Astrocyte (in vitro differentiated cells and primary cell): ENCODE measurements around the gene ZBTB21. TPM values are rescaled to one million over a fixed set of nuclear protein-coding genes. Genes with fewer than 3 reads are reported as not detected.

Source experiments
- DNase-seq: peaks from one replicate; pipeline ENCODE4 v3.0.0-alpha.2; 2010; ENCODE audit warnings: low read depth
- FAIRE-seq: peaks from 2 replicates; lab custom pipeline; 2011; peaks lifted over from hg19 to GRCh38; lab: Jason Lieb, UNC
- H2AFZ ChIP-seq: 2 replicates; pipeline ENCODE4 v1.6.0; 2012; ENCODE audit warnings: low read depth, low read length, inconsistent platforms
- H3K27ac ChIP-seq: 2 replicates; pipeline ENCODE4 v1.5.1; 2011; ENCODE audit warnings: low read depth, low read length, inconsistent platforms
- H3K27me3 ChIP-seq: 2 replicates; pipeline ENCODE4 v1.6.0; 2011; ENCODE audit warnings: low read length, inconsistent platforms; ENCODE audit not compliant: insufficient read depth
- H3K36me3 ChIP-seq: 2 replicates; pipeline ENCODE4 v1.5.1; 2011; ENCODE audit warnings: low read length, inconsistent platforms; ENCODE audit not compliant: insufficient read depth
- H3K4me1 ChIP-seq: 2 replicates; pipeline ENCODE4 v1.5.1; 2011; ENCODE audit warnings: low read length, inconsistent platforms; ENCODE audit not compliant: insufficient read depth
- H3K4me2 ChIP-seq: 2 replicates; pipeline ENCODE4 v1.6.0; 2012; ENCODE audit warnings: low read length, inconsistent platforms
- H3K4me3 ChIP-seq: 2 replicates; pipeline ENCODE4 v1.5.1; 2011; ENCODE audit warnings: low read depth, mild to moderate bottlenecking, low read length, inconsistent platforms; ENCODE audit not compliant: insufficient read depth
- H3K79me2 ChIP-seq: 2 replicates; pipeline ENCODE4 v1.6.0; 2012; ENCODE audit warnings: mild to moderate bottlenecking, low read length, inconsistent platforms; ENCODE audit not compliant: insufficient read depth
- H3K9ac ChIP-seq: 2 replicates; pipeline ENCODE4 v1.6.0; 2012; ENCODE audit warnings: mild to moderate bottlenecking, low read length, inconsistent platforms
- H3K9me3 ChIP-seq: 2 replicates; pipeline ENCODE4 v1.5.1; 2012; ENCODE audit warnings: low read depth, mild to moderate bottlenecking, low read length, inconsistent platforms; ENCODE audit not compliant: insufficient read depth
- H4K20me1 ChIP-seq: 2 replicates; pipeline ENCODE4 v1.6.0; 2012; ENCODE audit warnings: low read length, inconsistent platforms; ENCODE audit not compliant: insufficient read depth
- H3K27ac Mint-ChIP-seq: one replicate; pipeline ENCODE4 v1.8.0; 2021; ENCODE audit warnings: mild to moderate bottlenecking, mixed read lengths; ENCODE audit not compliant: unreplicated experiment
- H3K27me3 Mint-ChIP-seq: one replicate; pipeline ENCODE4 v1.8.0; 2021; ENCODE audit warnings: low read depth, mixed read lengths; ENCODE audit not compliant: unreplicated experiment
- H3K36me3 Mint-ChIP-seq: one replicate; pipeline ENCODE4 v1.8.0; 2021; ENCODE audit warnings: low read depth, mixed read lengths; ENCODE audit not compliant: unreplicated experiment
- H3K4me1 Mint-ChIP-seq: one replicate; pipeline ENCODE4 v1.8.0; 2021; ENCODE audit warnings: low read depth, mixed read lengths; ENCODE audit not compliant: unreplicated experiment
- H3K4me3 Mint-ChIP-seq: one replicate; pipeline ENCODE4 v1.8.0; 2021; ENCODE audit warnings: mild to moderate bottlenecking, moderate library complexity, mixed read lengths; ENCODE audit not compliant: unreplicated experiment
- H3K9me3 Mint-ChIP-seq: one replicate; pipeline ENCODE4 v1.8.0; 2021; ENCODE audit warnings: mild to moderate bottlenecking, mixed read lengths; ENCODE audit not compliant: unreplicated experiment
- CTCF ChIP-seq: IDR thresholded peaks from 2 replicates; pipeline ENCODE4 v1.5.1; 2011; ENCODE audit warnings: low read depth, mild to moderate bottlenecking, inconsistent platforms, low read length, moderate library complexity; ENCODE audit not compliant: insufficient read depth
- EZH2 ChIP-seq: IDR thresholded peaks from 2 replicates; pipeline ENCODE4 v1.6.1; 2012; ENCODE audit warnings: mild to moderate bottlenecking, low read length, inconsistent platforms; ENCODE audit not compliant: insufficient read depth
- total RNA-seq: library from RNA; stranded (reverse); gene quantifications from 2 replicates; pipeline ENCODE4 v1.2.1, GENCODE V29; 2021

Gene ZBTB21
- total RNA-seq, 1 donor from 2014 or later = 20.5 TPM

- TF ChIP-seq EZH2 = no peak
- TF ChIP-seq CTCF = no peak
- peak overlapping the region; percentile 66 for H3K4me2 ChIP-seq
- no peak for DNase-seq
- H3K36me3 ChIP-seq = no peaks in the 10 kb centered on the region
- no peak overlapping the region for H3K4me3 Mint-ChIP-seq
- peak overlapping the region; percentile 99 for H3K27ac Mint-ChIP-seq
- peaks cover 33% of the 10 kb centered on the region for H3K4me1 ChIP-seq
- peak overlapping the region; percentile 99 for H3K27ac ChIP-seq
- no peaks in the 10 kb centered on the region for H3K27me3 ChIP-seq
- no peaks in the 10 kb centered on the region for H4K20me1 ChIP-seq
- H3K9me3 Mint-ChIP-seq = peaks cover 8% of the 10 kb centered on the region
- peaks cover 3% of the 10 kb centered on the region for H3K27me3 Mint-ChIP-seq
- FAIRE-seq = no peak
- peaks cover 20% of the 10 kb centered on the region for H3K4me1 Mint-ChIP-seq
- H2AFZ ChIP-seq = peak overlapping the region; percentile 27
- H3K79me2 ChIP-seq = no peaks in the 10 kb centered on the region
- peak overlapping the region; percentile 78 for H3K9ac ChIP-seq
- peak overlapping the region; percentile 18 for H3K4me3 ChIP-seq
- no peaks in the 10 kb centered on the region for H3K9me3 ChIP-seq
- H3K36me3 Mint-ChIP-seq = peaks cover 1% of the 10 kb centered on the region
These were observed 29.8 kb upstream of the ZBTB21 start for GRCh38 chr21:42039911-42040351.

GRCh38 chr21:42039470-42039901, 29.3 kb upstream of the ZBTB21 start:
- Histone ChIP-seq H3K36me3 (no peaks in the 10 kb centered on the region), H2AFZ (peak overlapping the region; percentile 27), H3K4me3 (no peak overlapping the region), H4K20me1 (no peaks in the 10 kb centered on the region), H3K4me1 (peaks cover 33% of the 10 kb centered on the region), H3K79me2 (no peaks in the 10 kb centered on the region), H3K9ac (peak overlapping the region; percentile 78), H3K27ac (peak overlapping the region; percentile 99), H3K9me3 (no peaks in the 10 kb centered on the region), H3K4me2 (peak overlapping the region; percentile 66), H3K27me3 (no peaks in the 10 kb centered on the region)
- FAIRE-seq (peak; percentile 23), DNase-seq (peak; percentile 58)
- Mint-ChIP-seq H3K9me3 (peaks cover 10% of the 10 kb centered on the region), H3K4me3 (no peak overlapping the region), H3K27ac (peak overlapping the region; percentile 99), H3K4me1 (peaks cover 20% of the 10 kb centered on the region), H3K36me3 (peaks cover 1% of the 10 kb centered on the region), H3K27me3 (peaks cover 7% of the 10 kb centered on the region)
- TF ChIP-seq EZH2 (no peak), CTCF (no peak)

GRCh38 chr21:42038826-42039425, 28.8 kb upstream of the ZBTB21 start:
- no peak for TF ChIP-seq CTCF
- TF ChIP-seq EZH2 = no peak
- H3K27me3 ChIP-seq = no peaks in the 10 kb centered on the region
- DNase-seq (peak; percentile 40), FAIRE-seq (no peak)
- peak overlapping the region; percentile 78 for H3K9ac ChIP-seq
- Mint-ChIP-seq H3K36me3 (no peaks in the 10 kb centered on the region), H3K9me3 (peaks cover 10% of the 10 kb centered on the region), H3K27me3 (peaks cover 11% of the 10 kb centered on the region), H3K4me3 (peak overlapping the region; percentile 5), H3K27ac (peak overlapping the region; percentile 99), H3K4me1 (peaks cover 20% of the 10 kb centered on the region)
- H3K9me3 ChIP-seq = no peaks in the 10 kb centered on the region
- H2AFZ ChIP-seq = peak overlapping the region; percentile 4
- H3K36me3 ChIP-seq = no peaks in the 10 kb centered on the region
- H4K20me1 ChIP-seq = no peaks in the 10 kb centered on the region
- no peak overlapping the region for H3K4me3 ChIP-seq
- peak overlapping the region; percentile 99 for H3K27ac ChIP-seq
- H3K4me2 ChIP-seq = peak overlapping the region; percentile 66
- H3K4me1 ChIP-seq = peaks cover 33% of the 10 kb centered on the region
- H3K79me2 ChIP-seq = no peaks in the 10 kb centered on the region
